K562 (cell line): ENCODE results near the gene RAB31. TPM values are rescaled to one million over a fixed set of nuclear protein-coding genes. Genes with fewer than 3 reads are reported as not detected.

Source experiments
- C11orf30 ChIP-seq: fragments of 450-650 bp; IDR thresholded peaks from 2 replicates; pipeline ENCODE4 v1.6.1; 2016; ENCODE audit warnings: low read depth, mild to moderate bottlenecking
- CBFA2T2 ChIP-seq: fragments of 450-650 bp; conservative IDR thresholded peaks from 2 replicates; pipeline ENCODE4 v1.6.1; 2017; ENCODE audit warnings: mild to moderate bottlenecking
- ELK1 ChIP-seq: sonication (generic); formaldehyde crosslinking; IDR thresholded peaks from 2 replicates; pipeline ENCODE4 v1.8.1; 2022; ENCODE audit warnings: missing genetic modification reagents
- ETV1 ChIP-seq: fragments of 450-650 bp; conservative IDR thresholded peaks from 2 replicates; pipeline ENCODE4 v1.6.1; 2016; ENCODE audit warnings: missing genetic modification characterization, control low read depth, low read depth, missing compliant biosample characterization
- HLTF ChIP-seq: fragments of 450-650 bp; IDR thresholded peaks from 2 replicates; pipeline ENCODE4 v1.6.1; 2016
- KLF10 ChIP-seq: fragments of 250-450 bp; sonication (Bioruptor Pico); IDR thresholded peaks from 2 replicates; pipeline ENCODE4 v1.6.1; 2021; ENCODE audit warnings: matching md5 sums
- LCOR ChIP-seq: sonication (generic); formaldehyde crosslinking; IDR thresholded peaks from 2 replicates; pipeline ENCODE4 v1.8.0; 2022; ENCODE audit warnings: mild to moderate bottlenecking, missing genetic modification reagents
- MAFF ChIP-seq: IDR thresholded peaks from 2 replicates; pipeline ENCODE4 v1.6.1; 2012; ENCODE audit warnings: low read length, improper control_type of control experiment
- MAZ ChIP-seq, 2 experiments: fragments of 450-650 bp in 1 of 2; sonication (generic) in 1 of 2; formaldehyde crosslinking; IDR thresholded peaks in 1 of 2; conservative IDR thresholded peaks in 1 of 2; 2 replicates each; pipeline versions ENCODE4 v1.4.0 to v1.5.0; 2020; ENCODE audit warnings: mild to moderate bottlenecking in 1 of 2, missing genetic modification reagents in 1 of 2
- POLR2A ChIP-seq: fragments of 450-650 bp; conservative IDR thresholded peaks from 2 replicates; pipeline ENCODE4 v1.6.1; 2016
- RCOR1 ChIP-seq, 2 experiments: IDR thresholded peaks; 2 replicates each; pipeline ENCODE4 v1.6.1; 2012; ENCODE audit warnings: low read depth in 2 of 2, low read length in 2 of 2, borderline replicate concordance in 1 of 2, improper control_type of control experiment in 1 of 2
- SMARCE1 ChIP-seq: fragments of 450-650 bp; IDR thresholded peaks from 2 replicates; pipeline ENCODE4 v1.7.1; 2016; ENCODE audit warnings: mild to moderate bottlenecking
- TEAD1 ChIP-seq, 2 experiments: fragments of 450-650 bp in 1 of 2; sonication (generic) in 1 of 2; formaldehyde crosslinking; IDR thresholded peaks; 2 replicates each; pipeline versions ENCODE4 v1.4.0 to v1.8.0; 2020 to 2022; ENCODE audit warnings: mild to moderate bottlenecking in 2 of 2, missing genetic modification reagents in 1 of 2
- ZMIZ1 ChIP-seq, 2 experiments: fragments of 150-350 bp in 1 of 2; IDR thresholded peaks; 2 replicates each; pipeline ENCODE4 v1.6.1; 2012 to 2016; ENCODE audit warnings: low read depth in 2 of 2, low read length in 2 of 2, mild to moderate bottlenecking in 1 of 2, moderate library complexity in 1 of 2
- ZNF23 ChIP-seq: fragments of 250-450 bp; sonication (Bioruptor Pico); IDR thresholded peaks from 2 replicates; pipeline ENCODE4 v1.4.0; 2020; ENCODE audit warnings: mild to moderate bottlenecking
- polyA plus RNA-seq, 8 experiments: library from polyadenylated mRNA; depleted of rRNA in 4 of 8; stranded (reverse) in 5 of 8; unstranded in 3 of 8; fragments of >200 nt; fragmentation: Nextera tagmentation in 2 of 8; fragmentation: Illumina TruSeq in 1 of 8; extraction: Ambion mirVana in 2 of 8; extraction: Trizol in 1 of 8; gene quantifications; 2 replicates each; pipeline versions ENCODE4 v1.2.1 to v1.2.3, GENCODE V29; 2011 to 2014; ENCODE audit warnings: inconsistent platforms in 1 of 8, missing spikeins in 1 of 8
- total RNA-seq, 7 experiments: library from RNA; depleted of rRNA in 6 of 7; stranded (reverse); fragments of >200 nt in 6 of 7; fragmentation: Illumina TruSeq in 2 of 7; extraction: Trizol in 2 of 7; gene quantifications; 2 replicates each; pipeline versions ENCODE4 v1.2.1 to v1.2.3, GENCODE V29; 2011 to 2021; ENCODE audit warnings: low replicate concordance in 1 of 7
- TF ChIP-seq, protein P1 (sequence below): fragments of 450-650 bp; IDR thresholded peaks from 2 replicates; pipeline ENCODE4 v1.6.1; 2018; ENCODE audit not compliant: partially characterized antibody
- TF ChIP-seq, protein P2 (sequence below): fragments of 450-650 bp; IDR thresholded peaks from 2 replicates; pipeline ENCODE4 v1.6.1; 2014; ENCODE audit warnings: low read depth, mild to moderate bottlenecking, moderate library complexity, borderline replicate concordance

Gene RAB31
- total and polyA plus RNA-seq, 9 of the 15 experiments (the other 6 are each of a cell fraction or from before 2014, with no cell fraction given), result 20.7 to 70.4 (median 41.3) TPM

- TF ChIP-seq C11orf30, result no peak
- TF ChIP-seq MAZ (CRISPR knock-in tag; conservative IDR thresholded peaks at IDR 0.05 in 1 of 2, IDR thresholded peaks at IDR 0.05 in 1 of 2), result peak in 1 of 2 experiments; percentile 80; a peak in 3 of 4 replicates
- 0 out of 4 replicates have a peak, but pooled peaks of 1 of the 2 experiments have one; percentile 5 for TF ChIP-seq TEAD1 (CRISPR knock-in tag; IDR thresholded peaks at IDR 0.05)
- no peak for TF ChIP-seq CBFA2T2
- TF ChIP-seq, protein P1, sequence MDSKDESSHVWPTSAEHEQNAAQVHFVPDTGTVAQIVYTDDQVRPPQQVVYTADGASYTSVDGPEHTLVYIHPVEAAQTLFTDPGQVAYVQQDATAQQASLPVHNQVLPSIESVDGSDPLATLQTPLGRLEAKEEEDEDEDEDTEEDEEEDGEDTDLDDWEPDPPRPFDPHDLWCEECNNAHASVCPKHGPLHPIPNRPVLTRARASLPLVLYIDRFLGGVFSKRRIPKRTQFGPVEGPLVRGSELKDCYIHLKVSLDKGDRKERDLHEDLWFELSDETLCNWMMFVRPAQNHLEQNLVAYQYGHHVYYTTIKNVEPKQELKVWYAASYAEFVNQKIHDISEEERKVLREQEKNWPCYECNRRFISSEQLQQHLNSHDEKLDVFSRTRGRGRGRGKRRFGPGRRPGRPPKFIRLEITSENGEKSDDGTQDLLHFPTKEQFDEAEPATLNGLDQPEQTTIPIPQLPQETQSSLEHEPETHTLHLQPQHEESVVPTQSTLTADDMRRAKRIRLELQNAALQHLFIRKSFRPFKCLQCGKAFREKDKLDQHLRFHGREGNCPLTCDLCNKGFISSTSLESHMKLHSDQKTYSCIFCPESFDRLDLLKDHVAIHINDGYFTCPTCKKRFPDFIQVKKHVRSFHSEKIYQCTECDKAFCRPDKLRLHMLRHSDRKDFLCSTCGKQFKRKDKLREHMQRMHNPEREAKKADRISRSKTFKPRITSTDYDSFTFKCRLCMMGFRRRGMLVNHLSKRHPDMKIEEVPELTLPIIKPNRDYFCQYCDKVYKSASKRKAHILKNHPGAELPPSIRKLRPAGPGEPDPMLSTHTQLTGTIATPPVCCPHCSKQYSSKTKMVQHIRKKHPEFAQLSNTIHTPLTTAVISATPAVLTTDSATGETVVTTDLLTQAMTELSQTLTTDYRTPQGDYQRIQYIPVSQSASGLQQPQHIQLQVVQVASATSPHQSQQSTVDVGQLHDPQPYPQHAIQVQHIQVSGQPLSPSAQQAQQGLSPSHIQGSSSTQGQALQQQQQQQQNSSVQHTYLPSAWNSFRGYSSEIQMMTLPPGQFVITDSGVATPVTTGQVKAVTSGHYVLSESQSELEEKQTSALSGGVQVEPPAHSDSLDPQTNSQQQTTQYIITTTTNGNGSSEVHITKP, result no peak
- TF ChIP-seq ZNF23 (CRISPR knock-in tag), result peak; percentile 8; the same call in 1 of the 2 replicates
- TF ChIP-seq ETV1 (tag), result peak; percentile 8; the same call in 1 of the 2 replicates
- 0 out of 2 replicates have a peak, but pooled peaks have one; percentile 24 for TF ChIP-seq LCOR
- peak in 1 of 2 experiments; percentile 67; a peak in 1 of 4 replicates for TF ChIP-seq ZMIZ1 (IDR thresholded peaks at IDR 0.05; ENCODE audit: low read depth in 2 of 2, low read length in 2 of 2)
- peak; percentile 52 for TF ChIP-seq POLR2A
- TF ChIP-seq MAFF, result peak; percentile 16; the same call in 1 of the 2 replicates
- TF ChIP-seq RCOR1 (IDR thresholded peaks at IDR 0.05; ENCODE audit: borderline replicate concordance in 1 of 2, low read depth in 2 of 2, low read length in 2 of 2), result peak; percentile 41 to 76; a peak in 2 of 4 replicates
- TF ChIP-seq HLTF, result peak; percentile 44; the same call in 1 of the 2 replicates
- peak; percentile 60; the same call in 1 of the 2 replicates for TF ChIP-seq SMARCE1
- no peak for TF ChIP-seq ELK1 (CRISPR knock-in tag)
- TF ChIP-seq, protein P2, sequence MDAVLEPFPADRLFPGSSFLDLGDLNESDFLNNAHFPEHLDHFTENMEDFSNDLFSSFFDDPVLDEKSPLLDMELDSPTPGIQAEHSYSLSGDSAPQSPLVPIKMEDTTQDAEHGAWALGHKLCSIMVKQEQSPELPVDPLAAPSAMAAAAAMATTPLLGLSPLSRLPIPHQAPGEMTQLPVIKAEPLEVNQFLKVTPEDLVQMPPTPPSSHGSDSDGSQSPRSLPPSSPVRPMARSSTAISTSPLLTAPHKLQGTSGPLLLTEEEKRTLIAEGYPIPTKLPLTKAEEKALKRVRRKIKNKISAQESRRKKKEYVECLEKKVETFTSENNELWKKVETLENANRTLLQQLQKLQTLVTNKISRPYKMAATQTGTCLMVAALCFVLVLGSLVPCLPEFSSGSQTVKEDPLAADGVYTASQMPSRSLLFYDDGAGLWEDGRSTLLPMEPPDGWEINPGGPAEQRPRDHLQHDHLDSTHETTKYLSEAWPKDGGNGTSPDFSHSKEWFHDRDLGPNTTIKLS, result no peak
- TF ChIP-seq KLF10, result no peak
Measured at GRCh38 chr18:9885170-9886004, 177.3 kb downstream of the RAB31 start, which contains the start of gene TXNDC2 (continued).
